Mesenchymal stem cell (in vitro differentiated cells and primary cell): ENCODE results near the gene SLC24A4.

ENCODE experiments used
- DNase-seq: peaks from one replicate; pipeline ENCODE4 v3.0.0-alpha.2; 2013
- H2AFZ ChIP-seq: one replicate; pipeline ENCODE4 v1.6.1; 2013; ENCODE audit warnings: low read depth, mild to moderate bottlenecking, control low read depth, inconsistent platforms, low read length, moderate library complexity
- H2AK5ac ChIP-seq: 2 replicates; pipeline ENCODE4 v1.6.1; 2013; ENCODE audit warnings: low read length, moderate library complexity, mild to moderate bottlenecking, inconsistent platforms; ENCODE audit not compliant: severe bottlenecking
- H2BK120ac ChIP-seq: one replicate; pipeline ENCODE4 v1.6.1; 2013; ENCODE audit warnings: low read depth, mild to moderate bottlenecking, inconsistent platforms, low read length, moderate library complexity
- H2BK12ac ChIP-seq, 2 experiments: one replicate each; pipeline ENCODE4 v1.6.1; 2013; ENCODE audit warnings: inconsistent platforms in 2 of 2, low read length in 2 of 2, mild to moderate bottlenecking in 2 of 2, moderate library complexity in 2 of 2, control low read depth in 1 of 2
- H2BK15ac ChIP-seq: one replicate; pipeline ENCODE4 v1.6.1; 2013; ENCODE audit warnings: mild to moderate bottlenecking, low read depth, inconsistent platforms; ENCODE audit not compliant: poor library complexity, severe bottlenecking
- H2BK5ac ChIP-seq: 2 replicates; pipeline ENCODE4 v1.6.1; 2013; ENCODE audit warnings: low read depth, mild to moderate bottlenecking, low read length, control low read depth, inconsistent platforms; ENCODE audit not compliant: poor library complexity, severe bottlenecking
- H3K14ac ChIP-seq, 2 experiments: one replicate each; pipeline ENCODE4 v1.6.1; 2013; ENCODE audit warnings: inconsistent platforms in 2 of 2, low read length in 2 of 2, control low read depth in 1 of 2, mild to moderate bottlenecking in 1 of 2, moderate library complexity in 1 of 2
- H3K18ac ChIP-seq, 2 experiments: one replicate each; pipeline ENCODE4 v1.6.1; 2013; ENCODE audit warnings: inconsistent platforms in 2 of 2, low read length in 2 of 2, control low read depth in 1 of 2, low read depth in 1 of 2, mild to moderate bottlenecking in 1 of 2
- H3K23ac ChIP-seq, 2 experiments: one replicate each; pipeline ENCODE4 v1.6.1; 2013; ENCODE audit warnings: inconsistent platforms in 2 of 2, low read length in 2 of 2, mild to moderate bottlenecking in 2 of 2, moderate library complexity in 2 of 2, control low read depth in 1 of 2
- H3K27ac ChIP-seq: 2 replicates; pipeline ENCODE4 v1.5.1; 2013; ENCODE audit warnings: mild to moderate bottlenecking, moderate library complexity, low read length, control low read depth, inconsistent platforms; ENCODE audit not compliant: poor library complexity, severe bottlenecking
- H3K27me3 ChIP-seq, 2 experiments: 2 replicates each; pipeline versions ENCODE4 v1.6.1 to v1.7.0; 2013; ENCODE audit warnings: low read length in 2 of 2, mild to moderate bottlenecking in 2 of 2, moderate library complexity in 2 of 2, control low read depth in 1 of 2, inconsistent platforms in 1 of 2; ENCODE audit not compliant: control insufficient read depth in 1 of 2, insufficient read depth in 1 of 2
- H3K36me3 ChIP-seq, 2 experiments: 2 replicates each; pipeline versions ENCODE4 v1.6.1 to v1.7.0; 2013; ENCODE audit warnings: low read length in 2 of 2, control low read depth in 1 of 2, inconsistent platforms in 1 of 2, low read depth in 1 of 2, mild to moderate bottlenecking in 1 of 2; ENCODE audit not compliant: insufficient read depth in 2 of 2, control insufficient read depth in 1 of 2
- H3K4ac ChIP-seq, 2 experiments: one replicate each; pipeline ENCODE4 v1.6.1; 2013; ENCODE audit warnings: inconsistent platforms in 2 of 2, low read length in 2 of 2, mild to moderate bottlenecking in 2 of 2, moderate library complexity in 2 of 2, control low read depth in 1 of 2, low read depth in 1 of 2
- H3K4me1 ChIP-seq: 2 replicates; pipeline ENCODE4 v1.6.1; 2013; ENCODE audit warnings: low read depth, low read length, control low read depth; ENCODE audit not compliant: control insufficient read depth, insufficient read depth
- H3K4me2 ChIP-seq: 2 replicates; pipeline ENCODE4 v1.6.1; 2013; ENCODE audit warnings: low read length, mild to moderate bottlenecking, inconsistent platforms; ENCODE audit not compliant: poor library complexity, severe bottlenecking
- H3K4me3 ChIP-seq, 2 experiments: 2 replicates each; pipeline versions ENCODE4 v1.5.1 to v1.7.0; 2013; ENCODE audit warnings: low read length in 2 of 2, mild to moderate bottlenecking in 2 of 2, control low read depth in 1 of 2, low read depth in 1 of 2; ENCODE audit not compliant: insufficient read depth in 1 of 2
- H3K79me1 ChIP-seq: replicated peaks from 2 replicates; pipeline ENCODE4 v1.6.1; 2013; ENCODE audit warnings: mild to moderate bottlenecking, control low read depth, low read length, inconsistent platforms; ENCODE audit not compliant: poor library complexity, severe bottlenecking
- H3K9ac ChIP-seq: 2 replicates; pipeline ENCODE4 v1.7.0; 2013; ENCODE audit warnings: mild to moderate bottlenecking, low read length, moderate library complexity
- H3K9me3 ChIP-seq: 2 replicates; pipeline ENCODE4 v1.7.0; 2013; ENCODE audit warnings: mild to moderate bottlenecking, low read length; ENCODE audit not compliant: control insufficient read depth
- H4K8ac ChIP-seq: one replicate; pipeline ENCODE4 v1.6.1; 2013; ENCODE audit warnings: inconsistent platforms, mild to moderate bottlenecking, low read length, moderate library complexity
- H4K91ac ChIP-seq: one replicate; pipeline ENCODE4 v1.6.1; 2013; ENCODE audit warnings: mild to moderate bottlenecking, low read length, inconsistent platforms
- WGBS: methylation state at CpG from one replicate; pipeline ENCODE4 v1.1.7; 2013; ENCODE audit warnings: mixed read lengths; 5-methylcytosine and 5-hydroxymethylcytosine counted together

SLC24A4 gene

GRCh38 chr14:92516344-92516965 lies 193.5 kb downstream of the SLC24A4 start:
- 89% methylated on average over 4 of the region's 4 CpGs for WGBS
- Histone ChIP-seq H2AFZ (no peak overlapping the region), H3K4me3 (peak overlapping the region in 1 of 2 experiments; percentile 91), H4K91ac (no peak overlapping the region), H3K27ac (no peak overlapping the region), H3K27me3 (no peaks in the 10 kb centered on the region), H3K4me2 (no peak overlapping the region), H2AK5ac (no peak overlapping the region), H3K9me3 (no peaks in the 10 kb centered on the region), H2BK15ac (no peak overlapping the region), H3K4me1 (peaks cover 18% of the 10 kb centered on the region), H2BK120ac (no peak overlapping the region), H3K4ac (no peak overlapping the region), H3K18ac (no peak overlapping the region), H3K79me1 (peaks cover 50% of the 10 kb centered on the region), H3K9ac (peak overlapping the region; percentile 25), H2BK12ac (no peak overlapping the region), H2BK5ac (no peak overlapping the region), H3K14ac (peak overlapping the region in 1 of 2 experiments; percentile 14), H3K36me3 (peaks cover 6 to 10% of the 10 kb centered on the region in 2 experiments), H4K8ac (no peak overlapping the region), H3K23ac (no peak overlapping the region)
- DNase-seq, result no peak

DNA sequence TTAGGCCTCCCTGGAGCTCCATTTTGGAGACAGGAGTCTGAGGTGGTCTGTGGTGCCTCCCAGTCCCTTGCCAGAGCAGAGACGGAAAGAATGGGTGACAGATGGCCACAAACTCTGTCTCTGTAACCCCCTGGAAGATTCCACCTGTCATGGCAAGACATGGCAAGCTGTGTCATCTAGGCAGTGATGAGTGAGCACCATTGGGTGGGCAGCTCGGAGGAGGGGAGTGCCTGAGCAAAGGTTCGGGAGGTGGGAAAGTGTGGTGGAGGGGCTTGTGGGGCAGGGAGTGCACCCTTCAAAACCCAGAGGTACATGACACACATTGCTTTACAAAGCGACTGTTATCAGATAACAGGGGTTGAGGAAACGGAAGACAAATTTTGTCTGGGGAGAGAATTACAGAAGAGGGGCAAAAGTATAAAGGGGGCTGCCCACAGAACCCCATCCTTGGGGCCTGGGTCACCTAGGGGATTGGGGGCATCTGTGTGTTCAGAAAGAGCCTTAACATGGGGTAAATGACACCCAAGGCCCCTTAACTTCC lies 194.1 kb downstream of the SLC24A4 start:
- Histone ChIP-seq H3K27ac (no peak overlapping the region), H3K27me3 (no peaks in the 10 kb centered on the region), H3K4ac (no peak overlapping the region), H3K4me3 (no peak overlapping the region), H3K9me3 (no peaks in the 10 kb centered on the region), H4K8ac (no peak overlapping the region), H3K79me1 (peaks cover 54% of the 10 kb centered on the region), H2BK5ac (no peak overlapping the region), H3K18ac (no peak overlapping the region), H2BK15ac (no peak overlapping the region), H3K4me1 (peaks cover 18% of the 10 kb centered on the region), H3K9ac (no peak overlapping the region), H3K36me3 (peaks cover 6 to 14% of the 10 kb centered on the region in 2 experiments), H3K4me2 (no peak overlapping the region), H2AK5ac (no peak overlapping the region), H3K14ac (no peak overlapping the region), H4K91ac (no peak overlapping the region), H2BK12ac (no peak overlapping the region), H3K23ac (no peak overlapping the region), H2BK120ac (no peak overlapping the region), H2AFZ (no peak overlapping the region)
- DNase-seq, result no peak
- 90% methylated on average over 5 of the region's 5 CpGs for WGBS

- H3K36me3 ChIP-seq, result peaks cover 6 to 14% of the 10 kb centered on the region in 2 experiments
- H3K4me3 ChIP-seq, result no peak overlapping the region
- H2BK5ac ChIP-seq, result no peak overlapping the region
- no peak overlapping the region for H3K9ac ChIP-seq
- no peak overlapping the region for H3K27ac ChIP-seq
- no peak overlapping the region for H3K18ac ChIP-seq
- H3K14ac ChIP-seq, result no peak overlapping the region
- H4K8ac ChIP-seq, result no peak overlapping the region
- H3K27me3 ChIP-seq, result no peaks in the 10 kb centered on the region
- H3K4ac ChIP-seq, result no peak overlapping the region
- no peak overlapping the region for H2AK5ac ChIP-seq
- peaks cover 16% of the 10 kb centered on the region for H3K4me1 ChIP-seq
- peaks cover 56% of the 10 kb centered on the region for H3K79me1 ChIP-seq
- H2BK120ac ChIP-seq, result no peak overlapping the region
- H2AFZ ChIP-seq, result no peak overlapping the region
- no peak overlapping the region for H3K23ac ChIP-seq
- WGBS, result 94% methylated on average over 2 of the region's 2 CpGs
- H4K91ac ChIP-seq, result no peak overlapping the region
- H2BK15ac ChIP-seq, result no peak overlapping the region
- H2BK12ac ChIP-seq, result no peak overlapping the region
- no peak overlapping the region for H3K4me2 ChIP-seq
- H3K9me3 ChIP-seq, result no peaks in the 10 kb centered on the region
- no peak for DNase-seq
Measured at GRCh38 chr14:92517761-92518160, 194.8 kb downstream of the SLC24A4 start.

- H3K18ac ChIP-seq, result no peak overlapping the region
- no peak overlapping the region for H2BK5ac ChIP-seq
- peak overlapping the region; percentile 70 for H4K91ac ChIP-seq
- H3K9me3 ChIP-seq, result no peaks in the 10 kb centered on the region
- no peak overlapping the region for H3K4ac ChIP-seq
- 97% methylated on average over 19 of the region's 20 CpGs for WGBS
- H3K9ac ChIP-seq, result no peak overlapping the region
- no peak overlapping the region for H2AFZ ChIP-seq
- peak overlapping the region; percentile 43 for H4K8ac ChIP-seq
- H3K4me1 ChIP-seq, result peaks cover 8% of the 10 kb centered on the region
- no peak overlapping the region for H3K27ac ChIP-seq
- H3K36me3 ChIP-seq, result peaks cover 6 to 14% of the 10 kb centered on the region in 2 experiments
- H3K23ac ChIP-seq, result no peak overlapping the region
- H2BK120ac ChIP-seq, result no peak overlapping the region
- no peaks in the 10 kb centered on the region for H3K27me3 ChIP-seq
- no peak overlapping the region for H3K14ac ChIP-seq
- H2BK12ac ChIP-seq, result no peak overlapping the region
- H2AK5ac ChIP-seq, result no peak overlapping the region
- no peak overlapping the region for H2BK15ac ChIP-seq
- H3K4me2 ChIP-seq, result no peak overlapping the region
- H3K4me3 ChIP-seq, result no peak overlapping the region
- H3K79me1 ChIP-seq, result peaks cover 57% of the 10 kb centered on the region
- DNase-seq, result no peak
Measured at GRCh38 chr14:92519246-92520101, 196.5 kb downstream of the SLC24A4 start.
